Stomach (tissue), 9 donors: ENCODE data around the gene PCNX1. TPM values are rescaled to one million over a fixed set of nuclear protein-coding genes. Genes with fewer than 3 reads are reported as not detected.

Source experiments
- DNase-seq, 2 donors: peaks; one replicate each; pipeline versions ENCODE4 v3.0.0 to v3.0.0-alpha.2; 2013 to 2019
- H3K27ac ChIP-seq, 5 donors: fragments of 200-600 bp in 4 of 5; sonication (generic) in 4 of 5; one replicate each; pipeline ENCODE4 v1.5.1; 2013 to 2019; ENCODE audit warnings: mild to moderate bottlenecking in 1 of 5, moderate library complexity in 1 of 5
- H3K27me3 ChIP-seq, 3 donors: fragments of 200-600 bp; sonication (generic); one replicate each; pipeline ENCODE4 v1.5.1; 2017 to 2019; ENCODE audit warnings: mixed run types in 1 of 3
- H3K36me3 ChIP-seq, 4 donors: fragments of 200-600 bp; sonication (generic); 1 replicate in 3 of 4; 2 replicates in 1 of 4; pipeline ENCODE4 v1.5.1; 2016 to 2019
- H3K4me1 ChIP-seq, 4 donors: fragments of 200-600 bp; sonication (generic); one replicate each; pipeline ENCODE4 v1.5.1; 2016 to 2019
- H3K4me3 ChIP-seq, 4 donors: fragments of 200-600 bp; sonication (generic) in 3 of 4; one replicate each; pipeline ENCODE4 v1.5.1; 2016 to 2019; ENCODE audit warnings: mild to moderate bottlenecking in 1 of 4
- H3K9me3 ChIP-seq, 4 donors: fragments of 200-600 bp; sonication (generic); one replicate each; pipeline ENCODE4 v1.5.1; 2016 to 2019
- CTCF ChIP-seq, 7 experiments: fragments of 450-650 bp in 4 of 7; fragments of 200-600 bp in 3 of 7; sonication (generic) in 3 of 7; IDR thresholded peaks; one replicate each; pipeline ENCODE4 v1.5.1; 2016 to 2019; ENCODE audit warnings: antibody characterized with exemption in 7 of 7, control low read depth in 2 of 7, mild to moderate bottlenecking in 1 of 7
- EP300 ChIP-seq: sonication (generic); formaldehyde crosslinking; IDR thresholded peaks from one replicate; pipeline ENCODE4 v1.6.1; 2017; ENCODE audit warnings: antibody characterized with exemption
- POLR2A ChIP-seq, 4 donors: fragments of 450-650 bp; IDR thresholded peaks; one replicate each; pipeline ENCODE4 v1.6.1; 2016; ENCODE audit warnings: antibody characterized with exemption in 4 of 4, control low read depth in 2 of 4, mild to moderate bottlenecking in 1 of 4, moderate library complexity in 1 of 4
- POLR2AphosphoS5 ChIP-seq, 3 donors: sonication (generic); formaldehyde crosslinking; IDR thresholded peaks; one replicate each; pipeline ENCODE4 v1.6.1; 2016; ENCODE audit warnings: antibody characterized with exemption in 3 of 3
- WGBS, 5 donors: extraction: QIAGEN DNeasy Blood & Tissue Kit in 3 of 5; methylation state at CpG; one replicate each; pipeline versions ENCODE4 v1.1.5 to v1.1.7; 2013 to 2018; 5-methylcytosine and 5-hydroxymethylcytosine counted together
- intact Hi-C: fragments of 100-400 bp; cut with DNase I; formaldehyde crosslinking; loops from one replicate; pipeline ENCODE4 v1.15.1; 2023; ENCODE audit warnings: low total_unique reads
- polyA plus RNA-seq, 3 donors: library from polyadenylated mRNA; stranded (reverse); fragments of 200-250 nt; gene quantifications; one replicate each; pipeline ENCODE4 v1.2.3, GENCODE V29; 2013
- total RNA-seq, 5 donors: library from RNA; depleted of rRNA; stranded (reverse); fragments of >200 nt; gene quantifications; one replicate each; pipeline versions ENCODE4 v1.1.0 to v1.2.3, GENCODE V29; 2014 to 2016
- donor health status: healthy with polysubstance abuse.
- donor health status: Bipolar disorder and iron deficiency.
- donor health status: healthy.

PCNX1 gene
- total and polyA plus RNA-seq, 8 donors: 2.3 to 198 (median 43.6) TPM

- no peak overlapping the region for H3K27ac ChIP-seq
- intact Hi-C loops: loop anchor here (5.0 kb wide), 1 partner anchor 616 kb away; no protein-coding TSS in a partner anchor
- H3K27me3 ChIP-seq: no peaks in the 10 kb centered on the region
- no peak for TF ChIP-seq CTCF (IDR thresholded peaks at IDR 0.05)
- 76 to 87% (median 83%) methylated on average over 7 to 9 of the region's 9 CpGs for whole genome bisulfite sequencing, 5 donors
- no peaks in the 10 kb centered on the region for H3K36me3 ChIP-seq
- H3K4me1 ChIP-seq: peaks cover 0 to 5% (median 4%) of the 10 kb centered on the region in 4 donors
- H3K9me3 ChIP-seq: peaks cover 0 to 6% (median 0%) of the 10 kb centered on the region in 4 donors
- no peak overlapping the region for H3K4me3 ChIP-seq
- DNase-seq: no peak
These were observed 229.3 kb downstream of the PCNX1 start for GRCh38 chr14:71136386-71137060.

DNA sequence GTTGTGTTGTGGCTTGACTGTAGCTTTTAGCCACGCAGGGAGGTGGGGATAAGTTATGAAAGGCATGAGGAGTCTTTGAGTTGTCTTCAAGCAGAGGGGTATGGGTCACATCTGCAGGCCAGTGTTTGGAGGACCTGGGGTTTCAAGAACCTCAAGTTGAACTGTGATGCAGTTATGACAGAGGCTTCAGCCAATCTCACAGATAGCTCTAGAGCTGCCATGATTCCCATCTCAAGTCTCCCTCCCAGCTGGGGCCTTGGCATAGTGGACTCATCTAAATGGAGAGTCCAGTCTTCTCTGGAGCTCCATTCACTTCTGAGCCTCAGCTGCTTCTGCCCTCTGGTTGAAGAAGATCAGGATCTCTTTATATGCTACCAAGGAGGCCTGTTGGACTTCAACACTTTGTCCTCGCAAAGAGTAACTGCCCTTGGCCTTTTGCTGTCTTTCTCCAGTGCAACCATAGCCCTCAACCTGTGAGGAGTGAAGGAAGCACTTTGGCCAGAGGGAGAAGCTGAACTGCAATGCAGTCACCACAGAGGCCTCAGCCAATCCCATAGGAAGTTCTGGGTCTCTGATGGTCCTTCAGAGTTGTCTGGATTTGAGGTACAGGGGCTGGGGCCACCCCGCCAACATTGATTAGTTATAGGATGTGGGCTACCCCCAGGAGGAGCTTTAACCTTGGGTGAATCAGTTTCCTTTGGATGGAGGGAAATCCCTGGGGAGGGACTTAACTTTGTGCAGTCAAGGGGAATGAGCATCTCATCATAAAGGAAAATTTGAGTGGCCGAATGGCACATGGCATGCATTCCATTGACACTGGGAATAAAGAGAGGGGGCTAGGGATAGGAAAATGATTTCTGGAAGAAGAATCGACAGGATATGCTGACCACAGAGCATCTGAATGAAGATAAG is 230.5 kb downstream of the PCNX1 start:
- TF ChIP-seq EP300 (no peak), POLR2A (IDR thresholded peaks at IDR 0.05) (no peak), CTCF (IDR thresholded peaks at IDR 0.05) (no peak), POLR2AphosphoS5 (IDR thresholded peaks at IDR 0.05) (no peak)
- H3K4me3 ChIP-seq: no peak overlapping the region
- intact Hi-C loops: loop anchor here (5.0 kb wide), 1 partner anchor 615 kb away; no protein-coding TSS in a partner anchor
- peaks cover 0 to 6% (median 0%) of the 10 kb centered on the region in 4 donors for H3K9me3 ChIP-seq
- H3K27ac ChIP-seq: no peak overlapping the region
- no peaks in the 10 kb centered on the region for H3K36me3 ChIP-seq
- 80 to 91% (median 86%) methylated on average over 5 of the region's 5 CpGs for WGBS, 5 donors
- H3K4me1 ChIP-seq: peaks cover 0 to 5% (median 4%) of the 10 kb centered on the region in 4 donors
- no peaks in the 10 kb centered on the region for H3K27me3 ChIP-seq
- no peak for DNase-seq

GRCh38 chr14:71138448-71139293 is 231.4 kb downstream of the PCNX1 start:
- TF ChIP-seq CTCF (IDR thresholded peaks at IDR 0.05) (peak in 5 of 7 experiments; percentile 78 to 93 (median 88)), POLR2AphosphoS5 (IDR thresholded peaks at IDR 0.05) (no peak), EP300 (no peak), POLR2A (IDR thresholded peaks at IDR 0.05) (peak in 1 of 4 donors; percentile 55)
- Histone ChIP-seq H3K27ac (no peak overlapping the region), H3K27me3 (no peaks in the 10 kb centered on the region), H3K4me1 (peaks cover 4 to 11% (median 5%) of the 10 kb centered on the region in 4 donors), H3K4me3 (no peak overlapping the region), H3K36me3 (no peaks in the 10 kb centered on the region), H3K9me3 (peaks cover 0 to 6% (median 0%) of the 10 kb centered on the region in 4 donors)
- WGBS, 5 donors: 22 to 32% (median 28%) methylated on average over 14 of the region's 14 CpGs
- peak; percentile 54 to 78 for DNase-seq
- intact Hi-C loops: loop anchor here (5.0 kb wide), 1 partner anchor 614 kb away; no protein-coding TSS in a partner anchor
